ENCODE measurements around the gene CFAP58. TPM values are rescaled to one million over a fixed set of nuclear protein-coding genes. Genes with fewer than 3 reads are reported as not detected.

The CFAP58 gene
- 0.65 and 1.2 TPM in 2 replicates for total RNA-seq

GRCh38 chr10:104353325-104354048 is at the start of gene CFAP58:
CFAP58 (plus strand) TSS chr10:104353833; CDS start chr10:104353898, 65 bp downstream.

GRCh38 chr10:104337985-104338735 is 15.5 kb upstream of the CFAP58 start, which contains the start of gene ITPRIP:
ITPRIP (minus strand) TSS chr10:104338465; CDS start chr10:104316051, 22,414 bp downstream.

Other genes with a start within 250 kb of the CFAP58 start
- 7.4 and 8.9 TPM in 2 replicates for gene SFR1, start 231.7 kb upstream of the CFAP58 start, total RNA-seq
- 1.0 TPM in 1 of 2 replicates, not detected in the other for gene CFAP43, start 121.5 kb upstream of the CFAP58 start, total RNA-seq
- 198 and 338 TPM in 2 replicates for gene GSTO1, start 98.9 kb upstream of the CFAP58 start, total RNA-seq
- gene GSTO2, start 84.6 kb upstream of the CFAP58 start, total RNA-seq = 8.9 and 18.4 TPM in 2 replicates
- gene ITPRIP, start 15.4 kb upstream of the CFAP58 start, total RNA-seq = 49.5 and 59.3 TPM in 2 replicates